H1 (cell line): Measurements from ENCODE around the gene ZSCAN5A. TPM values are rescaled to one million over a fixed set of nuclear protein-coding genes. Genes with fewer than 3 reads are reported as not detected.

Experiments
- CTCF ChIA-PET: fragments of 300-600 bp; sonication (Branson Sonifier 250); formaldehyde crosslinking; loops from one replicate; lab custom pipeline; 2021; ENCODE audit not compliant: partially characterized antibody; lab: Charles Lee
- POLR2A ChIA-PET: fragments of 300-600 bp; sonication (Branson Sonifier 250); formaldehyde crosslinking; loops from one replicate; lab custom pipeline; 2021; ENCODE audit warnings: inconsistent platforms; ENCODE audit not compliant: partially characterized antibody; lab: Charles Lee
- DNase-seq, 2 experiments: peaks; one replicate each; pipeline versions ENCODE4 v3.0.0 to v3.0.0-alpha.2; 2010 to 2022; ENCODE audit warnings: low spot score in 2 of 2, low read depth in 1 of 2, mixed read lengths in 1 of 2
- FAIRE-seq: peaks from 2 replicates; lab custom pipeline; 2011; peaks lifted over from hg19 to GRCh38; lab: Jason Lieb, UNC
- H2AFZ ChIP-seq: 2 replicates; pipeline ENCODE4 v1.8.1; 2012; ENCODE audit warnings: low read length, inconsistent platforms
- H2AK5ac ChIP-seq: 2 replicates; pipeline ENCODE4 v1.6.1; 2013; ENCODE audit warnings: low read depth, low read length
- H2BK120ac ChIP-seq: replicated peaks from 2 replicates; pipeline ENCODE3; 2013; ENCODE audit warnings: low read depth, low read length, inconsistent platforms
- H2BK12ac ChIP-seq: 2 replicates; pipeline ENCODE4 v1.6.1; 2013; ENCODE audit warnings: low read depth, low read length
- H2BK15ac ChIP-seq: 2 replicates; pipeline ENCODE4 v1.6.1; 2013; ENCODE audit warnings: low read length
- H2BK20ac ChIP-seq: 2 replicates; pipeline ENCODE4 v1.6.1; 2013; ENCODE audit warnings: low read length
- H2BK5ac ChIP-seq: 2 replicates; pipeline ENCODE4 v1.6.1; 2013; ENCODE audit warnings: low read depth, low read length
- H3K14ac ChIP-seq: 2 replicates; pipeline ENCODE4 v1.6.1; 2013; ENCODE audit warnings: inconsistent platforms; ENCODE audit not compliant: insufficient read length
- H3K18ac ChIP-seq: 2 replicates; pipeline ENCODE4 v1.6.1; 2013; ENCODE audit warnings: low read length; ENCODE audit errors: extremely low read depth
- H3K23ac ChIP-seq: 2 replicates; pipeline ENCODE4 v1.6.1; 2013; ENCODE audit warnings: inconsistent platforms; ENCODE audit not compliant: insufficient read length
- H3K23me2 ChIP-seq: 2 replicates; pipeline ENCODE4 v1.6.1; 2013; ENCODE audit warnings: low read depth, low read length
- H3K27ac ChIP-seq: 2 replicates; pipeline ENCODE4 v1.6.1; 2011; ENCODE audit warnings: low read depth, low read length, inconsistent platforms
- H3K27me3 ChIP-seq, 4 experiments: replicated peaks in 1 of 4; 1 replicate in 1 of 4; 2 replicates in 3 of 4; pipeline versions ENCODE4 v1.6.1 to v1.8.1; 2011 to 2013; ENCODE audit warnings: low read length in 3 of 4, mild to moderate bottlenecking in 3 of 4, inconsistent platforms in 2 of 4, mixed read lengths in 2 of 4, moderate library complexity in 1 of 4; ENCODE audit not compliant: control insufficient read depth in 3 of 4, insufficient read depth in 3 of 4; ENCODE audit errors: extremely low read depth in 1 of 4
- H3K36me3 ChIP-seq, 4 experiments: 2 replicates each; pipeline versions ENCODE4 v1.6.1 to v1.8.1; 2011 to 2013; ENCODE audit warnings: mild to moderate bottlenecking in 4 of 4, low read length in 3 of 4, moderate library complexity in 2 of 4, control low read depth in 1 of 4, inconsistent platforms in 1 of 4; ENCODE audit not compliant: insufficient read depth in 4 of 4, control insufficient read depth in 2 of 4
- H3K4ac ChIP-seq: replicated peaks from 2 replicates; pipeline ENCODE3; 2013; ENCODE audit warnings: low read length, low read depth, mixed read lengths, inconsistent platforms; ENCODE audit not compliant: insufficient read length
- H3K4me1 ChIP-seq, 4 experiments: replicated peaks in 1 of 4; 1 replicate in 1 of 4; 2 replicates in 3 of 4; pipeline versions ENCODE4 v1.6.1 to v1.8.1; 2011 to 2013; ENCODE audit warnings: low read length in 3 of 4, inconsistent platforms in 2 of 4, mixed read lengths in 1 of 4; ENCODE audit not compliant: insufficient read depth in 4 of 4, control insufficient read depth in 3 of 4
- H3K4me2 ChIP-seq, 2 experiments: 2 replicates each; pipeline versions ENCODE4 v1.6.1 to v1.8.1; 2011 to 2013; ENCODE audit warnings: low read depth in 2 of 2, low read length in 2 of 2, control low read depth in 1 of 2, inconsistent platforms in 1 of 2, mild to moderate bottlenecking in 1 of 2; ENCODE audit not compliant: insufficient read depth in 1 of 2
- H3K4me3 ChIP-seq, 4 experiments: fragments of 200-600, 300-600 bp in 1 of 4; sonication (generic), shearing (Covaris generic), sonication (Bioruptor Twin) in 1 of 4; 2 replicates each; pipeline versions ENCODE4 v1.5.1 to v1.8.1; 2011 to 2016; ENCODE audit warnings: low read length in 4 of 4, low read depth in 3 of 4, control low read depth in 2 of 4, inconsistent platforms in 2 of 4, mild to moderate bottlenecking in 2 of 4, mixed read lengths in 1 of 4, moderate library complexity in 1 of 4; ENCODE audit not compliant: insufficient read depth in 2 of 4; ENCODE audit errors: extremely low read depth in 1 of 4
- H3K56ac ChIP-seq: replicated peaks from 2 replicates; pipeline ENCODE3; 2013; ENCODE audit warnings: low read depth, mild to moderate bottlenecking, mixed read lengths, low read length, inconsistent platforms; ENCODE audit not compliant: insufficient read length
- H3K79me1 ChIP-seq: 2 replicates; pipeline ENCODE4 v1.6.1; 2013; ENCODE audit warnings: low read depth, low read length, control low read depth
- H3K79me2 ChIP-seq, 2 experiments: 2 replicates each; pipeline versions ENCODE4 v1.6.1 to v1.8.1; 2012 to 2013; ENCODE audit warnings: low read length in 2 of 2, mild to moderate bottlenecking in 2 of 2, inconsistent platforms in 1 of 2; ENCODE audit not compliant: insufficient read depth in 2 of 2, control insufficient read depth in 1 of 2
- H3K9ac ChIP-seq, 4 experiments: replicated peaks in 1 of 4; 1 replicate in 1 of 4; 2 replicates in 3 of 4; pipeline versions ENCODE4 v1.6.1 to v1.8.1; 2011 to 2013; ENCODE audit warnings: low read depth in 3 of 4, low read length in 3 of 4, control low read depth in 2 of 4, mild to moderate bottlenecking in 2 of 4, moderate library complexity in 2 of 4, inconsistent platforms in 1 of 4; ENCODE audit errors: extremely low read depth in 1 of 4
- H3K9me3 ChIP-seq, 2 experiments: 2 replicates each; pipeline versions ENCODE4 v1.6.1 to v1.8.1; 2012 to 2013; ENCODE audit warnings: mild to moderate bottlenecking in 2 of 2, moderate library complexity in 2 of 2, control low read depth in 1 of 2, inconsistent platforms in 1 of 2, low read depth in 1 of 2, low read length in 1 of 2, mixed read lengths in 1 of 2; ENCODE audit not compliant: insufficient read depth in 2 of 2
- H4K20me1 ChIP-seq, 2 experiments: replicated peaks in 1 of 2; 2 replicates each; pipeline versions ENCODE3 to v1.8.1; 2011 to 2013; ENCODE audit warnings: inconsistent platforms in 2 of 2, low read length in 2 of 2, mild to moderate bottlenecking in 1 of 2; ENCODE audit not compliant: insufficient read depth in 2 of 2, control insufficient read depth in 1 of 2
- H4K5ac ChIP-seq: 2 replicates; pipeline ENCODE4 v1.6.1; 2013; ENCODE audit warnings: low read length, low read depth, mixed read lengths, inconsistent platforms; ENCODE audit not compliant: insufficient read length
- H4K8ac ChIP-seq: 2 replicates; pipeline ENCODE4 v1.8.0; 2013; ENCODE audit warnings: mild to moderate bottlenecking, moderate library complexity, low read length, inconsistent platforms; ENCODE audit not compliant: insufficient read depth; ENCODE audit errors: extremely low read depth
- H4K91ac ChIP-seq: replicated peaks from 2 replicates; pipeline ENCODE3; 2013; ENCODE audit warnings: low read length, mixed read lengths, inconsistent platforms; ENCODE audit not compliant: insufficient read length
- ASH2L ChIP-seq: fragments of 200-600, 300-600 bp; sonication (generic); IDR thresholded peaks from one replicate; pipeline ENCODE4 v1.7.1; 2017; ENCODE audit warnings: low read length
- BACH1 ChIP-seq: IDR thresholded peaks from 2 replicates; pipeline ENCODE4 v1.6.1; 2012; ENCODE audit warnings: low read length, improper control_type of control experiment
- CHD1 ChIP-seq: IDR thresholded peaks from 2 replicates; pipeline ENCODE4 v1.6.1; 2012; ENCODE audit warnings: low read depth, low read length, improper control_type of control experiment
- FOSL1 ChIP-seq: IDR thresholded peaks from 2 replicates; pipeline ENCODE4 v1.6.1; 2011; ENCODE audit warnings: mild to moderate bottlenecking, low read depth, low read length, moderate library complexity; ENCODE audit not compliant: insufficient read depth
- NANOG ChIP-seq: IDR thresholded peaks from 2 replicates; pipeline ENCODE4 v1.6.1; 2011; ENCODE audit warnings: low read length, low read depth, mild to moderate bottlenecking, inconsistent platforms; ENCODE audit not compliant: insufficient read depth, poor library complexity, severe bottlenecking
- PHF8 ChIP-seq: fragments of 200-600 bp; sonication (generic); conservative IDR thresholded peaks from 2 replicates; pipeline ENCODE4 v1.7.1; 2012; ENCODE audit warnings: low read depth, mild to moderate bottlenecking, inconsistent platforms, low read length, moderate library complexity
- SIX5 ChIP-seq: IDR thresholded peaks from 2 replicates; pipeline ENCODE4 v1.6.1; 2011; ENCODE audit warnings: mild to moderate bottlenecking, low read depth, low read length
- SP1 ChIP-seq: IDR thresholded peaks from 2 replicates; pipeline ENCODE4 v1.6.1; 2011; ENCODE audit warnings: low read depth, low read length
- SP4 ChIP-seq: IDR thresholded peaks from 2 replicates; pipeline ENCODE4 v1.6.1; 2012; ENCODE audit warnings: low read length, inconsistent platforms
- TBP ChIP-seq: IDR thresholded peaks from 2 replicates; pipeline ENCODE4 v1.6.1; 2011; ENCODE audit warnings: low read depth, low read length, improper control_type of control experiment
- WGBS, 2 experiments: shearing (Covaris generic) in 1 of 2; methylation state at CpG; one replicate each; pipeline versions ENCODE4 v1.1.6 to v1.1.7; 2013 to 2015; ENCODE audit warnings: low lambda C conversion rate in 2 of 2, mixed read lengths in 2 of 2, inconsistent platforms in 1 of 2, low coverage in 1 of 2, missing lambda C conversion rate in 1 of 2; ENCODE audit not compliant: insufficient replicate concordance in 2 of 2, insufficient coverage in 1 of 2, insufficient read length in 1 of 2; ENCODE audit errors: extremely low coverage in 1 of 2, missing lambda C conversion rate in 1 of 2; 5-methylcytosine and 5-hydroxymethylcytosine counted together
- long read RNA-seq, 2 experiments: library from RNA in 1 of 2; library from capped mRNA in 1 of 2; stranded (forward); transcript quantifications; one replicate each; pipeline ENCODE4 v2.0.0, GENCODE V29; 2021; ENCODE audit warnings: inconsistent platforms in 1 of 2
- polyA minus RNA-seq, 3 experiments: library from RNA; depleted of rRNA, polyadenylated mRNA; stranded (reverse); fragments of >200 nt; gene quantifications; 1 replicate in 2 of 3; 2 replicates in 1 of 3; pipeline ENCODE4 v1.2.3, GENCODE V29; 2011
- polyA plus RNA-seq, 7 experiments: library from polyadenylated mRNA; depleted of rRNA in 3 of 7; stranded (reverse) in 5 of 7; unstranded in 2 of 7; fragments of >200 nt in 5 of 7; fragments of 200-250 nt in 2 of 7; gene quantifications; 1 replicate in 5 of 7; 2 replicates in 1 of 7; 4 replicates in 1 of 7; pipeline versions ENCODE4 v1.2.1 to v1.2.3, GENCODE V29; 2011 to 2013; ENCODE audit warnings: missing spikeins in 2 of 7, mixed read lengths in 2 of 7
- total RNA-seq: library from RNA; stranded (reverse); fragmentation: NEBNext Ultra II Directional; extraction: Animal tissue kit (Norgen Biotek cat#: 25700); gene quantifications from 2 replicates; pipeline ENCODE4 v1.2.1, GENCODE V29; 2021

Gene ZSCAN5A
- total RNA-seq: 11.0 and 15.0 TPM in 2 replicates
- 8.6 and 12.4 TPM in 2 replicates for polyA plus RNA-seq (2011; rRNA removed)
- polyA plus RNA-seq (2011; cell fraction: cytosol; rRNA removed): 9.7 TPM
- polyA plus RNA-seq (2011; cell fraction: nucleus; rRNA removed): 12.1 TPM
- polyA plus RNA-seq (2012, experiment 1 of 2): 9.3 to 11.5 TPM (median 9.9 TPM) in 4 replicates
- polyA plus RNA-seq (2012, experiment 2 of 2): 8.9 TPM
- polyA plus RNA-seq (2013, experiment 1 of 2): 6.3 TPM
- 8.3 TPM for polyA plus RNA-seq (2013, experiment 2 of 2)
- polyA minus RNA-seq (2011; rRNA and poly(A)+ RNA removed): 17.6 and 25.4 TPM in 2 replicates
- polyA minus RNA-seq (2011; cell fraction: cytosol; rRNA and poly(A)+ RNA removed): 5.2 TPM
- 25.3 TPM for polyA minus RNA-seq (2011; cell fraction: nucleus; rRNA and poly(A)+ RNA removed)
- long read RNA-seq, experiment 1, partial matches to known transcripts: 1 of 4 reads
- long read RNA-seq, experiment 1, other reads (novel, unspliced or antisense): 2 of 4 reads
- long read RNA-seq, experiment 2, partial matches to known transcripts: 0 of 3 reads
- long read RNA-seq, experiment 2, other reads (novel, unspliced or antisense): 3 of 3 reads

- Histone ChIP-seq H3K56ac (peak within 1 kb of the TSS; percentile 99), H3K4ac (no peak within 1 kb of the TSS), H3K23ac (no peak within 1 kb of the TSS), H2BK12ac (peak within 1 kb of the TSS; percentile 90), H3K9me3 (0 out of 4 replicates have a peak, but pooled peaks cover 0 to 3% of the 10 kb centered on the region in 2 experiments), H2BK15ac (no peak within 1 kb of the TSS), H3K79me2 (no peaks in the 10 kb centered on the region), H3K14ac (no peak within 1 kb of the TSS), H4K20me1 (no peaks in the 10 kb centered on the region), H3K4me2 (peak within 1 kb of the TSS; percentile 87 to 91), H3K4me1 (peaks cover 0 to 3% (median 1%) of the 10 kb centered on the region in 4 experiments; a peak in 2 of 7 replicates), H3K9ac (peak within 1 kb of the TSS; percentile 83 to 95 (median 92)), H3K79me1 (no peaks in the 10 kb centered on the region), H2BK5ac (peak within 1 kb of the TSS; percentile 98), H4K5ac (peak within 1 kb of the TSS; percentile 99), H3K27ac (peak within 1 kb of the TSS; percentile 98), H3K18ac (peak within 1 kb of the TSS; percentile 98), H2AFZ (peak within 1 kb of the TSS; percentile 98), H2AK5ac (no peak within 1 kb of the TSS), H2BK20ac (no peak within 1 kb of the TSS), H2BK120ac (no peak within 1 kb of the TSS), H3K36me3 (no peaks in the 10 kb centered on the region), H4K91ac (peak within 1 kb of the TSS; percentile 100), H4K8ac (peak within 1 kb of the TSS; percentile 99; the same call in 1 of the 2 replicates), H3K27me3 (no peaks in the 10 kb centered on the region), H3K23me2 (no peaks in the 10 kb centered on the region; the same call in 1 of the 2 replicates), H3K4me3 (peak within 1 kb of the TSS; percentile 71 to 99 (median 90))
- DNase-seq: peak; percentile 66 to 95
- CTCF ChIA-PET: interaction anchor here (0.6 to 2.7 kb wide), 8 partner anchors 31 to 238 kb away, joined by 3 to 10 read pairs (median 4); no protein-coding TSS in a partner anchor
- FAIRE-seq: no peak
- POLR2A ChIA-PET: interaction anchor here (0.6 to 1.4 kb wide), 5 partner anchors 11 to 779 kb away, joined by 3 to 5 read pairs (median 3); no protein-coding TSS in a partner anchor
- WGBS, 2 experiments: 2% methylated on average over 37 of the region's 47 CpGs; no CpG with 5 or more reads in 1 of the 2 experiments
- TF ChIP-seq BACH1 (peak; percentile 51; the same call in 1 of the 2 replicates), ASH2L (no peak), SP4 (no peak), SIX5 (0 out of 2 replicates have a peak, but pooled peaks have one; percentile 71), TBP (peak; percentile 17; the same call in 1 of the 2 replicates), FOSL1 (no peak), PHF8 (peak; percentile 96), CHD1 (no peak), SP1 (no peak), NANOG (no peak)
Observed at GRCh38 chr19:56314381-56315076, at the start of gene ZSCAN5A. TSS of gene ZSCAN5A (minus strand) at chr19:56314839. CDS start at chr19:56225046, 89,793 bp downstream.
